Transverse colon (tissue), 4 donors: ENCODE data around the gene KRT78.

ENCODE experiments used
- POLR2AphosphoS5 ChIP-seq, 3 donors: sonication (generic); formaldehyde crosslinking; IDR thresholded peaks; one replicate each; pipeline ENCODE4 v1.6.1; 2016; ENCODE audit warnings: antibody characterized with exemption in 3 of 3
- TF ChIP-seq, protein P1 (sequence below), 5 experiments: fragments of 200-600 bp in 3 of 5; fragments of 450-650 bp in 2 of 5; sonication (generic) in 3 of 5; IDR thresholded peaks; 1 replicate in 2 of 5; 2 replicates in 3 of 5; pipeline ENCODE4 v1.5.1; 2016 to 2017; ENCODE audit warnings: antibody characterized with exemption in 5 of 5, inconsistent platforms in 3 of 5, mild to moderate bottlenecking in 2 of 5, moderate library complexity in 1 of 5

DNA sequence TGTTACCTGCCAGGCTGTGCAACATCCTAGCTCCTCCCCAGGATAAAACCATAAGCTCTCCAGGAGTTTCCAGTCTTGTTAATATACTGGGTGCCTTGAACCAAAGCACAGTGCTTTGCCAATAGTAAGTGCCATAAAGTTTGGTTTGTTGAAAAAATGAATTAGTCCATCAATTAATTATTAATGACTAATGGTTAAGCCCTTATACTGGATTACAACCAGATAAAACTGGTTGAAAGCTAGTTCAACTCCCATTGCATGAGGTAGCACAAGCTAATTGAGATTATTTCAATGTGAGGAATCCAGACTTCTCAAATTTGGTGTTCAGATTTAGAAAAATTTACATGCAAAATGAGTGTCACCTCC, 51.3 kb downstream of the KRT78 start:
- TF ChIP-seq, protein P1, sequence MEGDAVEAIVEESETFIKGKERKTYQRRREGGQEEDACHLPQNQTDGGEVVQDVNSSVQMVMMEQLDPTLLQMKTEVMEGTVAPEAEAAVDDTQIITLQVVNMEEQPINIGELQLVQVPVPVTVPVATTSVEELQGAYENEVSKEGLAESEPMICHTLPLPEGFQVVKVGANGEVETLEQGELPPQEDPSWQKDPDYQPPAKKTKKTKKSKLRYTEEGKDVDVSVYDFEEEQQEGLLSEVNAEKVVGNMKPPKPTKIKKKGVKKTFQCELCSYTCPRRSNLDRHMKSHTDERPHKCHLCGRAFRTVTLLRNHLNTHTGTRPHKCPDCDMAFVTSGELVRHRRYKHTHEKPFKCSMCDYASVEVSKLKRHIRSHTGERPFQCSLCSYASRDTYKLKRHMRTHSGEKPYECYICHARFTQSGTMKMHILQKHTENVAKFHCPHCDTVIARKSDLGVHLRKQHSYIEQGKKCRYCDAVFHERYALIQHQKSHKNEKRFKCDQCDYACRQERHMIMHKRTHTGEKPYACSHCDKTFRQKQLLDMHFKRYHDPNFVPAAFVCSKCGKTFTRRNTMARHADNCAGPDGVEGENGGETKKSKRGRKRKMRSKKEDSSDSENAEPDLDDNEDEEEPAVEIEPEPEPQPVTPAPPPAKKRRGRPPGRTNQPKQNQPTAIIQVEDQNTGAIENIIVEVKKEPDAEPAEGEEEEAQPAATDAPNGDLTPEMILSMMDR (IDR thresholded peaks at IDR 0.05) = no peak
- TF ChIP-seq POLR2AphosphoS5 (IDR thresholded peaks at IDR 0.05) = no peak
